Retinal pigment epithelial cell (primary cell): ENCODE data around the gene SSUH2.
"Not testable (repeated sequence)": the region's sequence is repeated elsewhere in the genome, so short reads cannot be mapped to it uniquely, and the experiment has no call there.

Source experiments
- DNase-seq: peaks from one replicate; pipeline ENCODE4 v3.0.0-alpha.2; 2010; ENCODE audit warnings: low read depth
- H3K4me3 ChIP-seq: 2 replicates; pipeline ENCODE4 v1.5.1; 2011; ENCODE audit warnings: mild to moderate bottlenecking, low read length, control low read depth, moderate library complexity
- CTCF ChIP-seq: conservative IDR thresholded peaks from 2 replicates; pipeline ENCODE4 v1.5.1; 2011; ENCODE audit warnings: low read depth, low read length, control low read depth, inconsistent platforms

Gene SSUH2

GRCh38 chr3:8644748-8645390 lies at the start of gene SSUH2:
TSS of gene SSUH2 (minus strand) at chr3:8644798. CDS start at chr3:8644758, 40 bp downstream.
- no peak for TF ChIP-seq CTCF
- no peak for DNase-seq
- H3K4me3 ChIP-seq: no peak within 1 kb of the TSS

GRCh38 chr3:8691295-8691694 lies 46.7 kb upstream of the SSUH2 start:
- H3K4me3 ChIP-seq, DNase-seq: not testable (repeated sequence)

GRCh38 chr3:8684992-8685391 lies 40.4 kb upstream of the SSUH2 start:
- H3K4me3 ChIP-seq, DNase-seq: not testable (repeated sequence)

- H3K4me3 ChIP-seq, DNase-seq: not testable (repeated sequence)
Measured at GRCh38 chr3:8682850-8683574, 38.4 kb upstream of the SSUH2 start.

GRCh38 chr3:8681881-8682538 lies 37.4 kb upstream of the SSUH2 start:
- DNase-seq, H3K4me3 ChIP-seq: not testable (repeated sequence)

- DNase-seq: no peak
- H3K4me3 ChIP-seq: no peak overlapping the region
- TF ChIP-seq CTCF: no peak
Measured at GRCh38 chr3:8681349-8681748, 36.8 kb upstream of the SSUH2 start.

- not testable (repeated sequence) for H3K4me3 ChIP-seq, DNase-seq
Measured at GRCh38 chr3:8679817-8680553, 35.4 kb upstream of the SSUH2 start.

GRCh38 chr3:8678751-8679150 lies 34.2 kb upstream of the SSUH2 start:
- TF ChIP-seq CTCF: no peak
- no peak for DNase-seq
- H3K4me3 ChIP-seq: peak overlapping the region; percentile 20

- H3K4me3 ChIP-seq, DNase-seq: not testable (repeated sequence)
Measured at GRCh38 chr3:8677258-8677657, 32.7 kb upstream of the SSUH2 start.

- DNase-seq: not testable (repeated sequence)
Measured at GRCh38 chr3:8675591-8675990, 31.0 kb upstream of the SSUH2 start.

More at GRCh38 chr3:8675591-8675990, 31.0 kb upstream of the SSUH2 start:
- H3K4me3 ChIP-seq: not testable (repeated sequence)
